Left lung (tissue), 10 donors: ENCODE data around the gene KCNAB1. TPM values are rescaled to one million over a fixed set of nuclear protein-coding genes. Genes with fewer than 3 reads are reported as not detected.
"Not testable (repeated sequence)": the region's sequence is repeated elsewhere in the genome, so short reads cannot be mapped to it uniquely, and the experiment has no call there.

ENCODE experiments used
- ATAC-seq: fragments of 200-7000 bp; cut with Tn5 transposase; one replicate; pipeline ENCODE4 v1.9.1; 2020; ENCODE audit warnings: moderate library complexity
- DNase-seq, 4 donors: peaks; one replicate each; pipeline ENCODE4 v3.0.0-alpha.2; 2013 to 2020
- H3K27ac ChIP-seq, 2 donors: fragments of 200-600 bp; sonication (generic) in 1 of 2; one replicate each; pipeline versions ENCODE4 v1.5.0 to v1.8.0; 2020 to 2021
- H3K27me3 ChIP-seq, 2 donors: fragments of 200-600 bp; sonication (generic) in 1 of 2; one replicate each; pipeline versions ENCODE4 v1.5.0 to v1.8.0; 2020 to 2021
- H3K36me3 ChIP-seq, 2 donors: fragments of 200-600 bp; sonication (generic) in 1 of 2; one replicate each; pipeline versions ENCODE4 v1.5.0 to v1.8.0; 2020 to 2021
- H3K4me1 ChIP-seq, 2 donors: fragments of 200-600 bp; one replicate each; pipeline ENCODE4 v1.8.0; 2021
- H3K4me3 ChIP-seq, 2 donors: fragments of 200-600 bp; sonication (generic) in 1 of 2; one replicate each; pipeline versions ENCODE4 v1.5.0 to v1.8.0; 2020 to 2021; ENCODE audit warnings: mild to moderate bottlenecking in 1 of 2
- H3K9me3 ChIP-seq, 2 donors: fragments of 200-600 bp; sonication (generic) in 1 of 2; one replicate each; pipeline versions ENCODE4 v1.5.0 to v1.8.0; 2020 to 2021
- CTCF ChIP-seq, 2 donors: fragments of 200-600 bp; sonication (generic) in 1 of 2; IDR thresholded peaks; one replicate each; pipeline versions ENCODE4 v1.5.0 to v1.8.0; 2021; ENCODE audit warnings: antibody characterized with exemption in 2 of 2
- intact Hi-C, 2 donors: fragments of 100-400 bp; cut with DNase I; formaldehyde crosslinking; loops; one replicate each; pipeline versions ENCODE4 v1.11.2 to v1.14.2; 2022
- polyA plus RNA-seq, 6 donors: library from polyadenylated mRNA; unstranded; fragments of 120-200 nt; gene quantifications; one replicate each; pipeline ENCODE4 v1.2.1, GENCODE V29; 2013; ENCODE audit not compliant: insufficient read length in 6 of 6
- total RNA-seq, 2 donors: library from RNA; stranded (reverse); fragmentation: NEBNext Ultra II Directional; extraction: Animal tissue kit (Norgen Biotek cat#: 25700); gene quantifications; one replicate each; pipeline ENCODE4 v1.2.1, GENCODE V29; 2021
- donor health status: DM: no; HTN: yes; CAD: no.
- donor health status: DM: no; HTN: no; CAD: no.

KCNAB1 gene
- total and polyA plus RNA-seq, 8 donors = 0.58 to 1.7 (median 1.5) TPM

GRCh38 chr3:156230278-156230900 lies 110.0 kb downstream of the KCNAB1 start:
- H3K36me3 ChIP-seq = no peaks in the 10 kb centered on the region
- H3K9me3 ChIP-seq = no peaks in the 10 kb centered on the region
- no peak for DNase-seq
- H3K27ac ChIP-seq = no peak overlapping the region
- intact Hi-C loops = no loop called here
- no peak for ATAC-seq
- H3K4me3 ChIP-seq = no peak overlapping the region
- H3K27me3 ChIP-seq = no peaks in the 10 kb centered on the region
- no peaks in the 10 kb centered on the region for H3K4me1 ChIP-seq
- TF ChIP-seq CTCF (IDR thresholded peaks at IDR 0.05) = no peak

- DNase-seq, H3K27me3 ChIP-seq, ATAC-seq, H3K9me3 ChIP-seq, H3K4me1 ChIP-seq, H3K36me3 ChIP-seq, H3K27ac ChIP-seq, intact Hi-C loops, H3K4me3 ChIP-seq: not testable (repeated sequence)
Measured at GRCh38 chr3:156231221-156231620, 110.8 kb downstream of the KCNAB1 start.

GRCh38 chr3:156233876-156234275 lies 113.5 kb downstream of the KCNAB1 start:
- Histone ChIP-seq H3K27ac (no peak overlapping the region), H3K4me1 (no peaks in the 10 kb centered on the region), H3K27me3 (no peaks in the 10 kb centered on the region), H3K36me3 (no peaks in the 10 kb centered on the region), H3K4me3 (no peak overlapping the region), H3K9me3 (no peaks in the 10 kb centered on the region)
- intact Hi-C loops = no loop called here
- ATAC-seq (no peak), DNase-seq (no peak)
- no peak for TF ChIP-seq CTCF (IDR thresholded peaks at IDR 0.05)

GRCh38 chr3:156236556-156237260 lies 116.3 kb downstream of the KCNAB1 start:
- H3K27me3 ChIP-seq = no peaks in the 10 kb centered on the region
- no peaks in the 10 kb centered on the region for H3K4me1 ChIP-seq
- no peak for TF ChIP-seq CTCF (IDR thresholded peaks at IDR 0.05)
- no peak overlapping the region for H3K4me3 ChIP-seq
- ATAC-seq (no peak), DNase-seq (no peak)
- H3K9me3 ChIP-seq = no peaks in the 10 kb centered on the region
- H3K36me3 ChIP-seq = no peaks in the 10 kb centered on the region
- intact Hi-C loops = no loop called here
- H3K27ac ChIP-seq = no peak overlapping the region

GRCh38 chr3:156240642-156241041 lies 120.3 kb downstream of the KCNAB1 start:
- Histone ChIP-seq H3K27ac (no peak overlapping the region), H3K9me3 (no peaks in the 10 kb centered on the region), H3K36me3 (no peaks in the 10 kb centered on the region), H3K4me3 (no peak overlapping the region), H3K4me1 (no peaks in the 10 kb centered on the region), H3K27me3 (no peaks in the 10 kb centered on the region)
- intact Hi-C loops = no loop called here
- ATAC-seq (no peak), DNase-seq (no peak)
- no peak for TF ChIP-seq CTCF (IDR thresholded peaks at IDR 0.05)
